Right renal pelvis (tissue), 4 donors: ENCODE data around the gene PPM1F. TPM values are rescaled to one million over a fixed set of nuclear protein-coding genes. Genes with fewer than 3 reads are reported as not detected.
"Not testable (repeated sequence)": the region's sequence is repeated elsewhere in the genome, so short reads cannot be mapped to it uniquely, and the experiment has no call there.

Experiments used
- DNase-seq, 4 donors: peaks; one replicate each; pipeline ENCODE4 v3.0.0-alpha.2; 2013; ENCODE audit warnings: low read depth in 4 of 4, low spot score in 3 of 4, missing footprints in 1 of 4
- polyA plus RNA-seq, 4 donors: library from polyadenylated mRNA; unstranded; fragments of 120-200 nt; gene quantifications; one replicate each; pipeline ENCODE4 v1.2.1, GENCODE V29; 2013; ENCODE audit not compliant: insufficient read length in 4 of 4

PPM1F gene
- polyA plus RNA-seq, 4 donors: 37.8 to 42.6 (median 39.1) TPM

- no peak for DNase-seq
These were observed 29.5 kb downstream of the PPM1F start for GRCh38 chr22:21923163-21923561.

- no peak for DNase-seq
These were observed 30.1 kb downstream of the PPM1F start for GRCh38 chr22:21922370-21923162.

GRCh38 chr22:21921729-21922128, 30.9 kb downstream of the PPM1F start:
- DNase-seq: no peak

GRCh38 chr22:21921184-21921721, 31.4 kb downstream of the PPM1F start:
- DNase-seq: no peak

- no peak for DNase-seq
These were observed 32.1 kb downstream of the PPM1F start for GRCh38 chr22:21920341-21921183.

- DNase-seq: no peak
These were observed 32.9 kb downstream of the PPM1F start for GRCh38 chr22:21919526-21920307.

- DNase-seq: no peak
These were observed 34.0 kb downstream of the PPM1F start for GRCh38 chr22:21918466-21919185.

- no peak for DNase-seq
These were observed 34.7 kb downstream of the PPM1F start for GRCh38 chr22:21917959-21918261.

GRCh38 chr22:21917181-21917958, 35.3 kb downstream of the PPM1F start:
- no peak for DNase-seq

GRCh38 chr22:21916309-21916918, 36.2 kb downstream of the PPM1F start:
- DNase-seq: no peak

GRCh38 chr22:21915624-21916308, 36.9 kb downstream of the PPM1F start:
- no peak for DNase-seq

GRCh38 chr22:21914033-21914642, 38.5 kb downstream of the PPM1F start:
- DNase-seq: not testable (repeated sequence)

GRCh38 chr22:21910367-21910766, 42.3 kb downstream of the PPM1F start:
- DNase-seq: not testable (repeated sequence)

GRCh38 chr22:21909871-21910270, 42.8 kb downstream of the PPM1F start:
- no peak for DNase-seq

GRCh38 chr22:21907638-21908522, 44.8 kb downstream of the PPM1F start:
- no peak for DNase-seq

GRCh38 chr22:21905234-21905633, 47.4 kb downstream of the PPM1F start:
- DNase-seq: not testable (repeated sequence)

GRCh38 chr22:21904250-21904789, 48.3 kb downstream of the PPM1F start:
- no peak for DNase-seq
